GM12872 (cell line): ENCODE measurements around the gene KCNH3.

Experiments
- CTCF ChIP-seq: IDR thresholded peaks from 3 replicates; pipeline ENCODE4 v1.5.1; 2011; ENCODE audit warnings: low read depth, mild to moderate bottlenecking, low read length, moderate library complexity; ENCODE audit not compliant: insufficient read depth

Gene KCNH3

GRCh38 chr12:49501895-49502294 is 36.9 kb upstream of the KCNH3 start:
- no peak for TF ChIP-seq CTCF

- no peak for TF ChIP-seq CTCF
These were observed 36.2 kb upstream of the KCNH3 start for GRCh38 chr12:49502590-49502989.

GRCh38 chr12:49503674-49504180 is 35.1 kb upstream of the KCNH3 start:
- no peak for TF ChIP-seq CTCF

GRCh38 chr12:49505672-49506071 is 33.2 kb upstream of the KCNH3 start:
- no peak for TF ChIP-seq CTCF

- TF ChIP-seq CTCF = no peak
These were observed 31.7 kb upstream of the KCNH3 start for GRCh38 chr12:49507139-49507538.

- no peak for TF ChIP-seq CTCF
These were observed 27.4 kb upstream of the KCNH3 start for GRCh38 chr12:49511410-49511809.

GRCh38 chr12:49512546-49512945 is 26.3 kb upstream of the KCNH3 start:
- no peak for TF ChIP-seq CTCF

GRCh38 chr12:49515266-49515665 is 23.6 kb upstream of the KCNH3 start:
- TF ChIP-seq CTCF = no peak
